ENCODE measurements around the gene MAB21L1. TPM values are rescaled to one million over a fixed set of nuclear protein-coding genes. Genes with fewer than 3 reads are reported as not detected.

MAB21L1 gene
- total and polyA plus RNA-seq, 2 experiments from 2014 or later = 0.78 TPM; not detected in 1

DNA sequence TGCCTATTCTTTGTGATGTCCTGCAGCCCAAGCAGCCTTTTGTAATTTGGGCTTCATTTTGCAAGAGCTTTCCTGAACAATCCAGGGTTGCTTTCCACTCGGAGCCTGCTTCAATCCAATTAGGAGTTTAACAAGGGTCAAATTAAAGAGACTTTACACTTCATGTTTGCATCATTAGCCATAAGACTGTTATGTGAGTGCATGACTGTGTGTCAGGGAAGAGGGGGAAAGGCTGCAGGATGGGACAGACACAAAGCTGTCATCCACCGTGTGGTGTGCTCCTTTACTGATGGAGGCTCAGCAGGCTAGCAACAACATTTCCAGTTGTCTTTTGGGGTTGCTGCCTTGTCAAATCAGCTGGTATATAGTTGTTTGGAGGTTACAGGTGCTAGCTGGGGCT lies 23.7 kb upstream of the MAB21L1 start (continued):
- TF ChIP-seq, protein P1, sequence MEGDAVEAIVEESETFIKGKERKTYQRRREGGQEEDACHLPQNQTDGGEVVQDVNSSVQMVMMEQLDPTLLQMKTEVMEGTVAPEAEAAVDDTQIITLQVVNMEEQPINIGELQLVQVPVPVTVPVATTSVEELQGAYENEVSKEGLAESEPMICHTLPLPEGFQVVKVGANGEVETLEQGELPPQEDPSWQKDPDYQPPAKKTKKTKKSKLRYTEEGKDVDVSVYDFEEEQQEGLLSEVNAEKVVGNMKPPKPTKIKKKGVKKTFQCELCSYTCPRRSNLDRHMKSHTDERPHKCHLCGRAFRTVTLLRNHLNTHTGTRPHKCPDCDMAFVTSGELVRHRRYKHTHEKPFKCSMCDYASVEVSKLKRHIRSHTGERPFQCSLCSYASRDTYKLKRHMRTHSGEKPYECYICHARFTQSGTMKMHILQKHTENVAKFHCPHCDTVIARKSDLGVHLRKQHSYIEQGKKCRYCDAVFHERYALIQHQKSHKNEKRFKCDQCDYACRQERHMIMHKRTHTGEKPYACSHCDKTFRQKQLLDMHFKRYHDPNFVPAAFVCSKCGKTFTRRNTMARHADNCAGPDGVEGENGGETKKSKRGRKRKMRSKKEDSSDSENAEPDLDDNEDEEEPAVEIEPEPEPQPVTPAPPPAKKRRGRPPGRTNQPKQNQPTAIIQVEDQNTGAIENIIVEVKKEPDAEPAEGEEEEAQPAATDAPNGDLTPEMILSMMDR (conservative IDR thresholded peaks at IDR 0.05; ENCODE audit: low read depth in 2 of 2) = no peak

DNA sequence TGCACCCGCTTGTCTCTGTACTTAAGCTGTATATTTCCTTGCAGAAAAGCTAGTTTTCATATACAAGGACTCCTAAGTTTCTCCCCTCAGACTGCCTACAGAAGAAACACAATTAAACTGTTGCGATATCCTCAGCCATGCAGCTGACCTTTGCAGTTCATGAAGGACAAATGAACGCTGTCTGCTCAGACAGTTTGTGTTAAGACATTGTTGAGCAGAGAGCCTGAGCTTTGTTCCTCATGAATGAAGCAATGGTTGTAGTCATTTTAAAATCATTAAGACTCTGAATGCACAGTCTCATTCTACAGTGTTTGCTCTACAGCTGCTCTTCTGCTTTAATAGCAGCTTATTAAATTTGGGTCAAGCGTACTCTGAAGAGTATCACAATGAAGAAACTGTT lies 23.2 kb upstream of the MAB21L1 start:
- no peaks in the 10 kb centered on the region for H3K27me3 ChIP-seq (ENCODE audit: insufficient read depth)
- H3K27ac ChIP-seq (ENCODE audit: low read depth) = no peak overlapping the region
- H3F3A ChIP-seq (replicated peaks; ENCODE audit: low read depth) = no peaks in the 10 kb centered on the region
- H3K79me2 ChIP-seq (replicated peaks; ENCODE audit: insufficient read depth) = no peaks in the 10 kb centered on the region
- no peak overlapping the region for H3K27ac Mint-ChIP-seq
- H3K4me2 ChIP-seq = no peak overlapping the region
- no peaks in the 10 kb centered on the region; the same call in 1 of the 2 replicates for H3K4me1 ChIP-seq (ENCODE audit: insufficient read depth)
- H3K36me3 ChIP-seq (ENCODE audit: insufficient read depth) = no peaks in the 10 kb centered on the region
- DNase-seq (ENCODE audit: low spot score) (no peak), ATAC-seq (no peak)
- no peak overlapping the region for H3K4me3 ChIP-seq
- H3K27me3 Mint-ChIP-seq (ENCODE audit: insufficient read depth, low read depth, poor library complexity) = peaks cover 1% of the 10 kb centered on the region
- H3K36me3 Mint-ChIP-seq (ENCODE audit: low read depth) = no peaks in the 10 kb centered on the region
- H3K9me2 ChIP-seq (ENCODE audit: insufficient read depth) = no peaks in the 10 kb centered on the region
- H2AFZ ChIP-seq = no peak overlapping the region
- H3K4me1 Mint-ChIP-seq = peaks cover 16% of the 10 kb centered on the region; the same call in 2 of the 3 replicates
- no peak overlapping the region for H3K4me3 Mint-ChIP-seq
- no peaks in the 10 kb centered on the region for H4K20me1 ChIP-seq (replicated peaks; ENCODE audit: insufficient read depth)
- no peaks in the 10 kb centered on the region for H3K9me3 Mint-ChIP-seq
- no peak for TF ChIP-seq EZH2phosphoT487 (IDR thresholded peaks at IDR 0.05; ENCODE audit: unreplicated experiment)
- TF ChIP-seq NANOG (IDR thresholded peaks at IDR 0.05; ENCODE audit: borderline replicate concordance) = no peak
- TF ChIP-seq POLR2AphosphoS5 (IDR thresholded peaks at IDR 0.05; ENCODE audit: low read depth) = no peak
- TF ChIP-seq, protein P2, sequence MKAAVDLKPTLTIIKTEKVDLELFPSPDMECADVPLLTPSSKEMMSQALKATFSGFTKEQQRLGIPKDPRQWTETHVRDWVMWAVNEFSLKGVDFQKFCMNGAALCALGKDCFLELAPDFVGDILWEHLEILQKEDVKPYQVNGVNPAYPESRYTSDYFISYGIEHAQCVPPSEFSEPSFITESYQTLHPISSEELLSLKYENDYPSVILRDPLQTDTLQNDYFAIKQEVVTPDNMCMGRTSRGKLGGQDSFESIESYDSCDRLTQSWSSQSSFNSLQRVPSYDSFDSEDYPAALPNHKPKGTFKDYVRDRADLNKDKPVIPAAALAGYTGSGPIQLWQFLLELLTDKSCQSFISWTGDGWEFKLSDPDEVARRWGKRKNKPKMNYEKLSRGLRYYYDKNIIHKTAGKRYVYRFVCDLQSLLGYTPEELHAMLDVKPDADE (IDR thresholded peaks at IDR 0.05) = no peak
- TF ChIP-seq CREB1 (CRISPR knock-in tag; IDR thresholded peaks at IDR 0.05; ENCODE audit: low read depth) = no peak
- TF ChIP-seq, protein P3, sequence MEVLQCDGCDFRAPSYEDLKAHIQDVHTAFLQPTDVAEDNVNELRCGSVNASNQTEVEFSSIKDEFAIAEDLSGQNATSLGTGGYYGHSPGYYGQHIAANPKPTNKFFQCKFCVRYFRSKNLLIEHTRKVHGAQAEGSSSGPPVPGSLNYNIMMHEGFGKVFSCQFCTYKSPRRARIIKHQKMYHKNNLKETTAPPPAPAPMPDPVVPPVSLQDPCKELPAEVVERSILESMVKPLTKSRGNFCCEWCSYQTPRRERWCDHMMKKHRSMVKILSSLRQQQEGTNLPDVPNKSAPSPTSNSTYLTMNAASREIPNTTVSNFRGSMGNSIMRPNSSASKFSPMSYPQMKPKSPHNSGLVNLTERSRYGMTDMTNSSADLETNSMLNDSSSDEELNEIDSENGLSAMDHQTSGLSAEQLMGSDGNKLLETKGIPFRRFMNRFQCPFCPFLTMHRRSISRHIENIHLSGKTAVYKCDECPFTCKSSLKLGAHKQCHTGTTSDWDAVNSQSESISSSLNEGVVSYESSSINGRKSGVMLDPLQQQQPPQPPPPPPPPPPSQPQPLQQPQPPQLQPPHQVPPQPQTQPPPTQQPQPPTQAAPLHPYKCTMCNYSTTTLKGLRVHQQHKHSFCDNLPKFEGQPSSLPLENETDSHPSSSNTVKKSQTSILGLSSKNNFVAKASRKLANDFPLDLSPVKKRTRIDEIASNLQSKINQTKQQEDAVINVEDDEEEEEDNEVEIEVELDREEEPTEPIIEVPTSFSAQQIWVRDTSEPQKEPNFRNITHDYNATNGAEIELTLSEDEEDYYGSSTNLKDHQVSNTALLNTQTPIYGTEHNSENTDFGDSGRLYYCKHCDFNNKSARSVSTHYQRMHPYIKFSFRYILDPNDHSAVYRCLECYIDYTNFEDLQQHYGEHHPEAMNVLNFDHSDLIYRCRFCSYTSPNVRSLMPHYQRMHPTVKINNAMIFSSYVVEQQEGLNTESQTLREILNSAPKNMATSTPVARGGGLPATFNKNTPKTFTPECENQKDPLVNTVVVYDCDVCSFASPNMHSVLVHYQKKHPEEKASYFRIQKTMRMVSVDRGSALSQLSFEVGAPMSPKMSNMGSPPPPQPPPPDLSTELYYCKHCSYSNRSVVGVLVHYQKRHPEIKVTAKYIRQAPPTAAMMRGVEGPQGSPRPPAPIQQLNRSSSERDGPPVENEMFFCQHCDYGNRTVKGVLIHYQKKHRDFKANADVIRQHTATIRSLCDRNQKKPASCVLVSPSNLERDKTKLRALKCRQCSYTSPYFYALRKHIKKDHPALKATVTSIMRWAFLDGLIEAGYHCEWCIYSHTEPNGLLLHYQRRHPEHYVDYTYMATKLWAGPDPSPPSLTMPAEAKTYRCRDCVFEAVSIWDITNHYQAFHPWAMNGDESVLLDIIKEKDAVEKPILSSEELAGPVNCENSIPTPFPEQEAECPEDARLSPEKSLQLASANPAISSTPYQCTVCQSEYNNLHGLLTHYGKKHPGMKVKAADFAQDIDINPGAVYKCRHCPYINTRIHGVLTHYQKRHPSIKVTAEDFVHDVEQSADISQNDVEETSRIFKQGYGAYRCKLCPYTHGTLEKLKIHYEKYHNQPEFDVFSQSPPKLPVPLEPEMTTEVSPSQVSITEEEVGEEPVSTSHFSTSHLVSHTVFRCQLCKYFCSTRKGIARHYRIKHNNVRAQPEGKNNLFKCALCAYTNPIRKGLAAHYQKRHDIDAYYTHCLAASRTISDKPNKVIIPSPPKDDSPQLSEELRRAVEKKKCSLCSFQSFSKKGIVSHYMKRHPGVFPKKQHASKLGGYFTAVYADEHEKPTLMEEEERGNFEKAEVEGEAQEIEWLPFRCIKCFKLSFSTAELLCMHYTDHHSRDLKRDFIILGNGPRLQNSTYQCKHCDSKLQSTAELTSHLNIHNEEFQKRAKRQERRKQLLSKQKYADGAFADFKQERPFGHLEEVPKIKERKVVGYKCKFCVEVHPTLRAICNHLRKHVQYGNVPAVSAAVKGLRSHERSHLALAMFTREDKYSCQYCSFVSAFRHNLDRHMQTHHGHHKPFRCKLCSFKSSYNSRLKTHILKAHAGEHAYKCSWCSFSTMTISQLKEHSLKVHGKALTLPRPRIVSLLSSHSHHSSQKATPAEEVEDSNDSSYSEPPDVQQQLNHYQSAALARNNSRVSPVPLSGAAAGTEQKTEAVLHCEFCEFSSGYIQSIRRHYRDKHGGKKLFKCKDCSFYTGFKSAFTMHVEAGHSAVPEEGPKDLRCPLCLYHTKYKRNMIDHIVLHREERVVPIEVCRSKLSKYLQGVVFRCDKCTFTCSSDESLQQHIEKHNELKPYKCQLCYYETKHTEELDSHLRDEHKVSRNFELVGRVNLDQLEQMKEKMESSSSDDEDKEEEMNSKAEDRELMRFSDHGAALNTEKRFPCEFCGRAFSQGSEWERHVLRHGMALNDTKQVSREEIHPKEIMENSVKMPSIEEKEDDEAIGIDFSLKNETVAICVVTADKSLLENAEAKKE (CRISPR knock-in tag; IDR thresholded peaks at IDR 0.05) = no peak
- TF ChIP-seq ZNF114 (CRISPR knock-in tag; IDR thresholded peaks at IDR 0.05) = no peak
- TF ChIP-seq, protein P4, sequence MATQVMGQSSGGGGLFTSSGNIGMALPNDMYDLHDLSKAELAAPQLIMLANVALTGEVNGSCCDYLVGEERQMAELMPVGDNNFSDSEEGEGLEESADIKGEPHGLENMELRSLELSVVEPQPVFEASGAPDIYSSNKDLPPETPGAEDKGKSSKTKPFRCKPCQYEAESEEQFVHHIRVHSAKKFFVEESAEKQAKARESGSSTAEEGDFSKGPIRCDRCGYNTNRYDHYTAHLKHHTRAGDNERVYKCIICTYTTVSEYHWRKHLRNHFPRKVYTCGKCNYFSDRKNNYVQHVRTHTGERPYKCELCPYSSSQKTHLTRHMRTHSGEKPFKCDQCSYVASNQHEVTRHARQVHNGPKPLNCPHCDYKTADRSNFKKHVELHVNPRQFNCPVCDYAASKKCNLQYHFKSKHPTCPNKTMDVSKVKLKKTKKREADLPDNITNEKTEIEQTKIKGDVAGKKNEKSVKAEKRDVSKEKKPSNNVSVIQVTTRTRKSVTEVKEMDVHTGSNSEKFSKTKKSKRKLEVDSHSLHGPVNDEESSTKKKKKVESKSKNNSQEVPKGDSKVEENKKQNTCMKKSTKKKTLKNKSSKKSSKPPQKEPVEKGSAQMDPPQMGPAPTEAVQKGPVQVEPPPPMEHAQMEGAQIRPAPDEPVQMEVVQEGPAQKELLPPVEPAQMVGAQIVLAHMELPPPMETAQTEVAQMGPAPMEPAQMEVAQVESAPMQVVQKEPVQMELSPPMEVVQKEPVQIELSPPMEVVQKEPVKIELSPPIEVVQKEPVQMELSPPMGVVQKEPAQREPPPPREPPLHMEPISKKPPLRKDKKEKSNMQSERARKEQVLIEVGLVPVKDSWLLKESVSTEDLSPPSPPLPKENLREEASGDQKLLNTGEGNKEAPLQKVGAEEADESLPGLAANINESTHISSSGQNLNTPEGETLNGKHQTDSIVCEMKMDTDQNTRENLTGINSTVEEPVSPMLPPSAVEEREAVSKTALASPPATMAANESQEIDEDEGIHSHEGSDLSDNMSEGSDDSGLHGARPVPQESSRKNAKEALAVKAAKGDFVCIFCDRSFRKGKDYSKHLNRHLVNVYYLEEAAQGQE (IDR thresholded peaks at IDR 0.05; ENCODE audit: unreplicated experiment) = no peak
- no peak for TF ChIP-seq EZH2 (IDR thresholded peaks at IDR 0.05; ENCODE audit: low read depth, unreplicated experiment)
- TF ChIP-seq JUNB (IDR thresholded peaks at IDR 0.05; ENCODE audit: unreplicated experiment) = no peak

All from GM23338 (cell line).